ENCODE results near the gene TMEM200A. TPM values are rescaled to one million over a fixed set of nuclear protein-coding genes. Genes with fewer than 3 reads are reported as not detected.

TMEM200A gene
- total RNA-seq, 6 donors from 2014 or later = under 0.01 to 5.5 (median 3.3) TPM

GRCh38 chr6:130389142-130389541 is 23.3 kb downstream of the TMEM200A start:
- peaks cover 0 to 4% (median 0%) of the 10 kb centered on the region in 4 donors for H3K4me1 ChIP-seq
- ATAC-seq (ENCODE audit: low FRiP score in 2 of 2) (no peak), DNase-seq (no peak)
- TF ChIP-seq POLR2A (IDR thresholded peaks at IDR 0.05) = no peak
- TF ChIP-seq CTCF (IDR thresholded peaks at IDR 0.05) = no peak
- TF ChIP-seq EP300 (IDR thresholded peaks at IDR 0.05) = no peak
- no peak for TF ChIP-seq POLR2AphosphoS5 (IDR thresholded peaks at IDR 0.05)
- no peaks in the 10 kb centered on the region for H3K27me3 ChIP-seq
- H3K27ac ChIP-seq = no peak overlapping the region
- H3K36me3 ChIP-seq = no peaks in the 10 kb centered on the region
- H3K4me3 ChIP-seq = no peak overlapping the region
- 71 to 79% methylated on average over 3 of the region's 3 CpGs for WGBS, 2 donors
- H3K9me3 ChIP-seq = no peaks in the 10 kb centered on the region

- Histone ChIP-seq H3K9me3 (no peaks in the 10 kb centered on the region), H3K4me3 (no peak overlapping the region), H3K27ac (no peak overlapping the region), H3K36me3 (no peaks in the 10 kb centered on the region), H3K4me1 (no peaks in the 10 kb centered on the region), H3K27me3 (no peaks in the 10 kb centered on the region)
- DNase-seq = no peak
- WGBS, 2 donors = 90% methylated on average over 3 of the region's 3 CpGs
- TF ChIP-seq CTCF (IDR thresholded peaks at IDR 0.05) (no peak), POLR2A (IDR thresholded peaks at IDR 0.05) (no peak), POLR2AphosphoS5 (IDR thresholded peaks at IDR 0.05) (no peak), EP300 (IDR thresholded peaks at IDR 0.05) (no peak)
- no peak for ATAC-seq (ENCODE audit: low FRiP score in 2 of 2)
Observed at GRCh38 chr6:130390890-130391289, 25.1 kb downstream of the TMEM200A start.

GRCh38 chr6:130393306-130393705 is 27.5 kb downstream of the TMEM200A start:
- DNase-seq = no peak
- H3K27ac ChIP-seq = no peak overlapping the region
- no peaks in the 10 kb centered on the region for H3K4me1 ChIP-seq
- no peaks in the 10 kb centered on the region for H3K9me3 ChIP-seq
- TF ChIP-seq EP300 (IDR thresholded peaks at IDR 0.05) (no peak), POLR2A (IDR thresholded peaks at IDR 0.05) (no peak), CTCF (IDR thresholded peaks at IDR 0.05) (no peak), POLR2AphosphoS5 (IDR thresholded peaks at IDR 0.05) (no peak)
- no peak for ATAC-seq (ENCODE audit: low FRiP score in 2 of 2)
- no peaks in the 10 kb centered on the region for H3K36me3 ChIP-seq
- 88 to 94% methylated on average over 6 of the region's 6 CpGs for WGBS, 2 donors
- no peaks in the 10 kb centered on the region for H3K27me3 ChIP-seq
- H3K4me3 ChIP-seq = no peak overlapping the region

GRCh38 chr6:130394246-130394645 is 28.4 kb downstream of the TMEM200A start:
- 78 to 93% methylated on average over 5 of the region's 5 CpGs for WGBS, 2 donors
- Histone ChIP-seq H3K9me3 (no peaks in the 10 kb centered on the region), H3K36me3 (no peaks in the 10 kb centered on the region), H3K4me3 (no peak overlapping the region), H3K27ac (no peak overlapping the region), H3K4me1 (no peaks in the 10 kb centered on the region), H3K27me3 (no peaks in the 10 kb centered on the region)
- no peak for TF ChIP-seq POLR2AphosphoS5 (IDR thresholded peaks at IDR 0.05)
- TF ChIP-seq CTCF (IDR thresholded peaks at IDR 0.05) = no peak
- no peak for TF ChIP-seq EP300 (IDR thresholded peaks at IDR 0.05)
- TF ChIP-seq POLR2A (IDR thresholded peaks at IDR 0.05) = no peak
- DNase-seq (no peak), ATAC-seq (ENCODE audit: low FRiP score in 2 of 2) (no peak)

GRCh38 chr6:130395164-130395563 is 29.3 kb downstream of the TMEM200A start:
- WGBS, 2 donors = 95% methylated on average over 5 of the region's 5 CpGs
- Histone ChIP-seq H3K9me3 (no peaks in the 10 kb centered on the region), H3K4me1 (no peaks in the 10 kb centered on the region), H3K27ac (no peak overlapping the region), H3K27me3 (no peaks in the 10 kb centered on the region), H3K36me3 (no peaks in the 10 kb centered on the region), H3K4me3 (no peak overlapping the region)
- ATAC-seq (ENCODE audit: low FRiP score in 2 of 2) = no peak
- no peak for DNase-seq
- no peak for TF ChIP-seq POLR2AphosphoS5 (IDR thresholded peaks at IDR 0.05)
- TF ChIP-seq EP300 (IDR thresholded peaks at IDR 0.05) = no peak

All from upper lobe of left lung (tissue), 6 donors.